ENCODE measurements around the gene CLEC19A.
A peak's percentile ranks its signal among the peaks of the same experiment; 100 is the strongest.

CLEC19A gene

DNA sequence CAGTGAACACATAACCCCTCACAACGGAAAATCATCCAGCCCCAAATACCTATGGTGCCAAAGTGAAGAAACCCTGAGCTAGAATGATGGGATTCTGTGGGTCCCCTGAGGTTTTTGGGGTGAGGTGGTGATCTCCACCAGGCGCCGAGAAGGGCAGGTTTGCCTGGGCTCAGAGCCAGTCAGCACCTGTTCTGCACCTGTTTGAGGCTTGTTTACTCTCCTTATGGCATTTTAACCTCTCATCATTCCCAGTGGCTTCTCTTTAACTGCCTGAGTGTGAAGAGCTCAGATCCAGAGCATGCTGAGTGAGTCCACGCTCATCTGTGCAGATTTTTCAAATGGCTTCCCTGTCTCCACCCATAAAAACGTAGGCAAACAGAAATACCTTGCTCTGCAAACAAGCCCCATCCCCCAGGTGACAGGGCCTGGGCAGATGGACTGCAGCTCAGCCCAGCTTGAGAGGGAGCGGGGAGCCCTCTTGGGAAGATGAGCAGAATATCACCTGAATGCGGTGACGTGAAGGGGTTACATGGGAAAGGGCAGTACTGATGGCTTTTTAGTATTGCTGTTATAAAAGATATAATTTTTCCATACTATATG, 40.1 kb upstream of the CLEC19A start:
- DNase-seq (ENCODE audit: insufficient read length, low spot score): no peak
- TF ChIP-seq TAF1 (IDR thresholded peaks at IDR 0.05; ENCODE audit: low read depth, low read length) (no peak), PAX5 (IDR thresholded peaks at IDR 0.05; ENCODE audit: insufficient read depth, low read length, severe bottlenecking) (no peak)
- FAIRE-seq: no peak

DNA sequence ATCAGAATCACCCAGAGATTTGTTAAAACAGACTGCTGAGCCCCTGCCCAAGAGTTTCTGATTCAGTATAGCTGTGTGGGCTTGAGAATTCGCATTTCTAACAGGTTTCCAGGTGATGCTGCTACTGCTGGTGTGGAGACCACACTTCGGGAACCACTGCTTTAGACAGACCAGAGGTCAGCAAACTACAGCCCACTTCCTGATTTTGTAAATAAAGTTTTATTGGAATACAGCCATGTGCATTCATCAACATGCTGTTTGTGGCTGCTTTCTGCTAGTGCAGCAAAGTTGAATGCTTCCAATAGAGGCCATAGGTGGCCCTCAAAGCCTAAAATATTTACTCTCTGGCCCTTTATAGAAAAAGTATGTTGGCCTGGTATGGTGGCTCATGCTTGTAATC, 32.6 kb upstream of the CLEC19A start:
- DNase-seq (ENCODE audit: insufficient read length, low spot score): no peak
- FAIRE-seq: no peak
- TF ChIP-seq POU2F2 (IDR thresholded peaks at IDR 0.05; ENCODE audit: low read depth, low read length): no peak
- peak; percentile 48 for TF ChIP-seq SPI1 (IDR thresholded peaks at IDR 0.05; ENCODE audit: low read depth, low read length)
- TF ChIP-seq TAF1 (IDR thresholded peaks at IDR 0.05; ENCODE audit: low read depth, low read length): no peak

DNA sequence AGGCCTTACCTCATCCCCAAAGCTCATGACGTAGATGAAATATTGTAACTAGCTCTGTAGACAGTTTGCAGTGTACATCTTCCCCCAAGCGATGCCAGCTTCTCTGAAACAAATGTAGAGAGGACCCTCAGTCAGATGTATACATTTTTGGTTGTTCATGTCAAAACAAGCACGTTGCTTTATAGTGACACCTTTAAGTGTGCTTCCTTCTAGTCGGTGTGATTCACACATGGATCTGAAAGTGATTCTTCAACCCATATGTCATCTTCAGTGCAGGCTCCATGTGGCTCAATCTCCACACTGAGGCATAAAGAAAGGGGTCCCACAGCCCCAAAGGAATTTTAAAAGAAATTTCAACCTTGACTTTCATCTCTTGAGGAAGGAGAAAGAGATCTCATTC, 30.9 kb upstream of the CLEC19A start:
- FAIRE-seq (no peak), DNase-seq (ENCODE audit: insufficient read length, low spot score) (no peak)
- TF ChIP-seq SPI1 (IDR thresholded peaks at IDR 0.05; ENCODE audit: low read depth, low read length): no peak
- no peak for TF ChIP-seq POLR2AphosphoS5 (IDR thresholded peaks at IDR 0.05; ENCODE audit: low read depth, low read length)
- no peak for TF ChIP-seq TAF1 (IDR thresholded peaks at IDR 0.05; ENCODE audit: low read depth, low read length)
- no peak for TF ChIP-seq PAX5 (IDR thresholded peaks at IDR 0.05; ENCODE audit: insufficient read depth, low read length, severe bottlenecking)
- no peak for TF ChIP-seq POLR2A (IDR thresholded peaks at IDR 0.05; ENCODE audit: low read depth, low read length)
- no peak for TF ChIP-seq POU2F2 (IDR thresholded peaks at IDR 0.05; ENCODE audit: low read depth, low read length)

DNA sequence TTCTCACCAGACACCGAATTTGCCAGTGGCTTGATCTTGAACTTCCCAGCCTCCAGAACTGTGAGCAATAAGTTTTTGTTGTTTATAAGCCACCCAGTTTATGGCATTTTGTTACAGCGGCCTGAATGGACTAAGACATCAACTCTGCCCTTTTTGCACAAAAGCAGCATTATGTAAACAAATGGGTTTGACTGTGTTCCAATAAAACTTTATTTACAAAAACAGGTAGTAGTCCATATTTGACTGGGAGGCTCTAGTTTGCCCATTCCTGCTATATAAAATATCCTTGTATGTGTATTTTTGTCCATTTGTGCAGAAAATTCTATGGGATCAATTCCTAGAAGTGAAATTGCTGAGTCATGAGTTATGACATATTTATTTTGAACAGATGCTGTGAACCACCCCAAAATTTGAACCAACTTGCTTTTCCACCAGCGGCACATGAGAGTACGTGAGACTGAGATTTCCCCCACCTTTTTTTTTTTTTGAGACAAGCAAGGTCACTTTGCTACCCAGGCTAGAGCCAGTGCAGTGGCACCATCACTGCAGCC, 21.3 kb upstream of the CLEC19A start:
- no peak for FAIRE-seq
- no peak for DNase-seq (ENCODE audit: insufficient read length, low spot score)
- TF ChIP-seq POU2F2 (IDR thresholded peaks at IDR 0.05; ENCODE audit: low read depth, low read length) (no peak), SPI1 (IDR thresholded peaks at IDR 0.05; ENCODE audit: low read depth, low read length) (no peak), POLR2A (IDR thresholded peaks at IDR 0.05; ENCODE audit: low read depth, low read length) (no peak), PAX5 (IDR thresholded peaks at IDR 0.05; ENCODE audit: insufficient read depth, low read length, severe bottlenecking) (no peak), TAF1 (IDR thresholded peaks at IDR 0.05; ENCODE audit: low read depth, low read length) (no peak)

- no peak for TF ChIP-seq POLR2AphosphoS5 (IDR thresholded peaks at IDR 0.05; ENCODE audit: low read depth, low read length)
- no peak for TF ChIP-seq TAF1 (IDR thresholded peaks at IDR 0.05; ENCODE audit: low read depth, low read length)
- no peak for TF ChIP-seq POLR2A (IDR thresholded peaks at IDR 0.05; ENCODE audit: low read depth, low read length)
- TF ChIP-seq SPI1 (IDR thresholded peaks at IDR 0.05; ENCODE audit: low read depth, low read length): no peak
- no peak for TF ChIP-seq PAX5 (IDR thresholded peaks at IDR 0.05; ENCODE audit: insufficient read depth, low read length, severe bottlenecking)
- TF ChIP-seq POU2F2 (IDR thresholded peaks at IDR 0.05; ENCODE audit: low read depth, low read length): no peak
- DNase-seq (ENCODE audit: insufficient read length, low spot score) (no peak), FAIRE-seq (no peak)
Measured at GRCh38 chr16:19265380-19265930, 20.1 kb upstream of the CLEC19A start.

GRCh38 chr16:19266774-19267173, 18.8 kb upstream of the CLEC19A start:
- no peak for FAIRE-seq
- DNase-seq (ENCODE audit: insufficient read length, low spot score): no peak
- TF ChIP-seq PAX5 (IDR thresholded peaks at IDR 0.05; ENCODE audit: insufficient read depth, low read length, severe bottlenecking): no peak
- no peak for TF ChIP-seq POLR2AphosphoS5 (IDR thresholded peaks at IDR 0.05; ENCODE audit: low read depth, low read length)

- DNase-seq (ENCODE audit: insufficient read length, low spot score): no peak
- no peak for FAIRE-seq
- TF ChIP-seq POLR2AphosphoS5 (IDR thresholded peaks at IDR 0.05; ENCODE audit: low read depth, low read length): no peak
- TF ChIP-seq SPI1 (IDR thresholded peaks at IDR 0.05; ENCODE audit: low read depth, low read length): peak; percentile 29; the same call in 1 of the 2 replicates
Measured at GRCh38 chr16:19269098-19269497, 16.4 kb upstream of the CLEC19A start.

- DNase-seq (ENCODE audit: insufficient read length, low spot score) (no peak), FAIRE-seq (no peak)
- TF ChIP-seq POLR2AphosphoS5 (IDR thresholded peaks at IDR 0.05; ENCODE audit: low read depth, low read length) (no peak), SPI1 (IDR thresholded peaks at IDR 0.05; ENCODE audit: low read depth, low read length) (no peak), TAF1 (IDR thresholded peaks at IDR 0.05; ENCODE audit: low read depth, low read length) (no peak), POLR2A (IDR thresholded peaks at IDR 0.05; ENCODE audit: low read depth, low read length) (no peak), POU2F2 (IDR thresholded peaks at IDR 0.05; ENCODE audit: low read depth, low read length) (no peak), PAX5 (IDR thresholded peaks at IDR 0.05; ENCODE audit: insufficient read depth, low read length, severe bottlenecking) (no peak)
Measured at GRCh38 chr16:19274165-19274797, 11.2 kb upstream of the CLEC19A start.

DNA sequence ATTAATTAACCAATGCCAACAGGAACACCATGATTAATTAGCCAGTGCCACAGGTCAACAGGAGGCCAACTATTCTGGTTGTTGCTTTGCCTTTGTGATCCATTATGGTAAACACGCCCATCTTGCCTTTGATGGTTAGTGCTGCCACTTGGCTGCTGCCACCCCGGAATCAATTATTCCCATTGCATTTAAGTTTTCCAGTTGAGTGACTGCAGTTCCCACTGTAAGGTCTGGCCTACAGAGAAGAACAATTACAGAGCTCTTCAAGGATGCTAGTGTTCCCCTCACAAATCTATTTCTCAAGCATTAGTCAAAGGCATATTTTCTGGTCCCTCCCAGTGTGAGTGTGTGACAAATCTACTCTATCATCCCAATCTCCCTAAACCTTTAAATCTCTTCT, 7.1 kb upstream of the CLEC19A start:
- TF ChIP-seq SPI1 (IDR thresholded peaks at IDR 0.05; ENCODE audit: low read depth, low read length) (no peak), POLR2AphosphoS5 (IDR thresholded peaks at IDR 0.05; ENCODE audit: low read depth, low read length) (no peak), POU2F2 (IDR thresholded peaks at IDR 0.05; ENCODE audit: low read depth, low read length) (no peak), POLR2A (IDR thresholded peaks at IDR 0.05; ENCODE audit: low read depth, low read length) (no peak)
- DNase-seq (ENCODE audit: insufficient read length, low spot score) (no peak), FAIRE-seq (no peak)

DNA sequence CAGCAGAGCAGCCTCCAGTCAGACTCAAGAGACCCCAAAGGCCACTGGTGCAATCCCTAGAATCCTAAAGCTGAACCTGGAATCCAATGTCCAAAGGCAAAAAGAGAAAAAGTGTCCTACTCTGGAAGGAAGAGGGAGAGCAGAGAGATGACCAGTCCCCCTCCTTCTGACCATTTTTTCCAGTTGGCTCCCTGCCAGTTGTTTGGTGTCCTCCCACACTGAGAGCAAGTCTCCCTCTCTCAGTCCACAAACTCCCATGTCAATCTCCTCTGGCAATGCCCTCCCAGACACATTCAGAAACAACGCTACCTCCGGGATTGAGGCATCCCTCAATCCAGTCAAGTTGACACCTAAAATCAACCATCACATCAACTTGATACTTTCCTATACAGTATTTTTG, 4.3 kb upstream of the CLEC19A start:
- no peak for DNase-seq (ENCODE audit: insufficient read length, low spot score)
- TF ChIP-seq POU2F2 (IDR thresholded peaks at IDR 0.05; ENCODE audit: low read depth, low read length): no peak
- no peak for TF ChIP-seq SPI1 (IDR thresholded peaks at IDR 0.05; ENCODE audit: low read depth, low read length)
- no peak for TF ChIP-seq POLR2A (IDR thresholded peaks at IDR 0.05; ENCODE audit: low read depth, low read length)
- no peak for TF ChIP-seq POLR2AphosphoS5 (IDR thresholded peaks at IDR 0.05; ENCODE audit: low read depth, low read length)
- TF ChIP-seq TAF1 (IDR thresholded peaks at IDR 0.05; ENCODE audit: low read depth, low read length): no peak
- TF ChIP-seq PAX5 (IDR thresholded peaks at IDR 0.05; ENCODE audit: insufficient read depth, low read length, severe bottlenecking): no peak
- no peak for FAIRE-seq

Measured in GM12891 (cell line).